ENCODE measurements around the gene ANKDD1B. TPM values are rescaled to one million over a fixed set of nuclear protein-coding genes. Genes with fewer than 3 reads are reported as not detected.
"Not testable (repeated sequence)": the region's sequence is repeated elsewhere in the genome, so short reads cannot be mapped to it uniquely, and the experiment has no call there.

The ANKDD1B gene
- 0.23 and 0.59 TPM in 2 replicates for total RNA-seq

- intact Hi-C loops (cut with micrococcal nuclease), result no loop called here
Observed at GRCh38 chr5:75611311-75612225, at the start of gene ANKDD1B. ANKDD1B (plus strand) TSS chr5:75611453; CDS start chr5:75611635, 182 bp downstream.

DNA sequence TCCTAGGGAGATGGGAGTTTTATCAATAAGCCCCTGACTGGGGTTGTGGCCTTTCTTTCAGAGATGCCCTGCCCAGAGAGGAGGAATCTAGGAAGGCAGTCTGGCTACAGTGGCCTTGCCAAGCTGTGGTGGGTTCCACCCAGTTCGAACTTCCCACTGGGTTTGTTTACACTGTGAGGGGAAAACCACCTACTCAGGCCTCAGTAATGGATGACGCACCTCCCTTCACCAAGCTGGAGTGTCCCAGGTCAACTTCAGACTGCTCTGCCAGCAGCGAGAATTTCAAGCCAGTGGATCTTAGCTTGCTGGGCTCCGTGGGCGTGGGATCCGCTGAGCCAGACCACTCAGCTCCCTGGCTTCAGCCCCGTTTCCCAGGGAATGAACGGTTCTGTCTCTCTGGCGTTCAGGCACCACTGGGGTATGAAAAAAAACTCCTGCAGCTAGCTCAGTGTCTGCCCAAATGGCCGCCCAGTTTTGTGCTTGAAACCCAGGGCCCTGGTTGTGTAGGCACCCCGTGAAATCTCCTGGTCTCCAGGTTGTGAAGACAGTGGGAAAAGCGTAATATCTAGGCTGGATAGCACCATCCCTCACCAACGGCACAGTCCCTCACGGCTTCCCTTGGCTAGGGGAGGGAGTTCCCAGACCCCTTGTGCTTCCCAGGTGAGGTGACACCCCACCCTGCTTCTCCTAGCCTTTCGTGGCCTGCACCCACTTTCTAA lies 45.1 kb upstream of the ANKDD1B start:
- intact Hi-C loops (cut with micrococcal nuclease), result loop anchor here (2.0 to 5.0 kb wide), 3 partner anchors 39 to 103 kb away; partner anchors contain the start of genes CERT1 and POLK

DNA sequence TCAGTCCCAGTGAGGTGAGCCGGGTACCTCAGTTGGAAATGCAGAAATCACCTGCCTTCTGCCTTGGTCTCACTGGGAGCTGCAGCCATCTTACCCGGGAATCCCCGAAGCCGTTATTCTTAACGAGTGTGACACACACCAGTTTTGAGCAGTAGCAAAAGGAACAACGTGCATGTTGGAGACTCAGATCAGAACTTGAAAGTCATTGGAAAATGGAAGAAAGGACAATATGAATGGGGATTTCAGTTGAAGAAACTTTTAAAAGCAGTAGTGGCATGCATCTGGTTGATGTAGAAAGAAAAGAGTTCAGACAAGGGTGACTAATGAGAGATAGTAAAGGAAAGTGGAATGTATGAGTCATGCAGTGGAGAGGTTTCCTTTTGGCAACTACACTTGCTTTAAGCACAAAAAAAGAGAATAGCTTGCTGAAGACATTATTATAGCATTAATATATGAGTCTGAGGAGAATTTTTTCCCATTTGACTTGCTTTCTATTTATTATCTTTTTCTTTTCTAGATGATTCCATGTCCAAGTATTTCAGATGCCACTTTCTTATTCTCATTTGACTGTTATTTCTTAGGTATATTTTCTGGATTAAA lies 44.4 kb upstream of the ANKDD1B start:
- intact Hi-C loops (cut with micrococcal nuclease), result loop anchor here (2.0 to 5.0 kb wide), 3 partner anchors 40 to 102 kb away; partner anchors contain the start of genes CERT1 and POLK

- intact Hi-C loops (cut with micrococcal nuclease), result loop anchor here (2.0 to 5.0 kb wide), 3 partner anchors 40 to 101 kb away; partner anchors contain the start of genes CERT1 and POLK
Observed at GRCh38 chr5:75567710-75568109, 43.5 kb upstream of the ANKDD1B start.

GRCh38 chr5:75568202-75568601 lies 43.1 kb upstream of the ANKDD1B start:
- intact Hi-C loops (cut with micrococcal nuclease), result loop anchor here (5.0 kb wide), 1 partner anchor 41 kb away; no protein-coding TSS in a partner anchor

GRCh38 chr5:75571547-75571946 lies 39.7 kb upstream of the ANKDD1B start:
- intact Hi-C loops (cut with micrococcal nuclease), result no loop called here

- intact Hi-C loops (cut with micrococcal nuclease), result no loop called here
Observed at GRCh38 chr5:75574791-75575190, 36.5 kb upstream of the ANKDD1B start.

DNA sequence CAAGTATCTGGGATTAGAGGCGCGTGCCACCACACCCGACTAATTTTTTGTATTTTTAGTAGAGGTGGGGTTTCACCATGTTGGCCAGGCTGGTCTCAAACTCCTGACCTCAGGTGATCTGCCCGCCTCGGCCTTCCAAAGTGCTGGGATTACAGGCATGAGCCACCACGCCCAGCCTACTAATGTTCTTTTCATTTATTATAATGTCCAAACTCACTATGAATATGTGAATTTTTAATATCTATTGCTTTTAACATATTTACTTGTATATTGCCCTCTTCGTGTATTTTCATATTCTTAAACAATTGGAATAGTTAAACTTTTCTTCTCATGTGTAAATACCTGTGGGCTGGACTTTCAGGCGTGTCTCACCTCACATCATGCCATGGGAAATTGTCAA lies 33.0 kb upstream of the ANKDD1B start:
- intact Hi-C loops (cut with micrococcal nuclease), result not testable (repeated sequence)

GRCh38 chr5:75584641-75585040 lies 26.6 kb upstream of the ANKDD1B start:
- intact Hi-C loops (cut with micrococcal nuclease), result loop anchor here (5.0 kb wide), 1 partner anchor 98 kb away; no protein-coding TSS in a partner anchor

DNA sequence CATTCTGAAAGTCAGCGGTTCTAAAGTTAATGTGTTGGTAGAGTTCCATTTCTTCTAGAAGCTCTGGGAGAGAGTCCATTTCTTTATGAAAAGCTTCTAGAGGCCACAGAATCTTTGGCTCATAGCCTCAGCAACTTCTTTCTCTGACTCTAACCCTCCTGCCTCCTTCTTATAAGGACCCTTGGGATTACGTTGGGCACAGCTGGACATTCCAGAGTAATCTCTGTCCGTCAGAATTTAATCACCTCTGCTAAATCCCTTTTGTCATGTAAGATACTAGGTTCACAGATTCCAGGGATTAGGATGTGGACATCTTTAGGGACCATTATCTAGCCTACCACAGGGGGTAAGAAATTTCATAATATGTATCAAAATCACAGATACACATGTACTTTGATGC lies 22.6 kb upstream of the ANKDD1B start:
- intact Hi-C loops (cut with micrococcal nuclease), result no loop called here

DNA sequence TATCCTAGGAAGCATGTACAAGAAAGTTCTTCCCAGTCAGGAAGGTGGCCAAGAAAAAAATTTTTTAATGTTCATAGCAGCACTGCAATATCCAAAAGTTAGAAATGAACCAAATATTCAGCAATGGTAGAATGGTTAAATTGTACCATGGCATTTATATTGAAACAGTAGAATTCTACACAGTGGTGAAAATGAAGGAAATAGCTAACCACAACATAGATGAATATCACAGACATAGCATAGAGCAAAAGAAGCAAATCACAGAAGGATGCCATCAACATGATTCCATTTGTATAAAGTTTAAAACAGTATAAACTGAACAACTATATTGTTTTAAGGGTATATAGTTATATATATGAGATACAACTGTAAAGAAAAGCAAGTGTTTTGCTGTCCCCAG lies 10.7 kb upstream of the ANKDD1B start:
- intact Hi-C loops (cut with micrococcal nuclease), result loop anchor here (5.0 kb wide), 1 partner anchor 67 kb away; no protein-coding TSS in a partner anchor

- intact Hi-C loops (cut with micrococcal nuclease), result loop anchor here (5.0 kb wide), 1 partner anchor 66 kb away; no protein-coding TSS in a partner anchor
Observed at GRCh38 chr5:75601567-75601966, 9.7 kb upstream of the ANKDD1B start.

DNA sequence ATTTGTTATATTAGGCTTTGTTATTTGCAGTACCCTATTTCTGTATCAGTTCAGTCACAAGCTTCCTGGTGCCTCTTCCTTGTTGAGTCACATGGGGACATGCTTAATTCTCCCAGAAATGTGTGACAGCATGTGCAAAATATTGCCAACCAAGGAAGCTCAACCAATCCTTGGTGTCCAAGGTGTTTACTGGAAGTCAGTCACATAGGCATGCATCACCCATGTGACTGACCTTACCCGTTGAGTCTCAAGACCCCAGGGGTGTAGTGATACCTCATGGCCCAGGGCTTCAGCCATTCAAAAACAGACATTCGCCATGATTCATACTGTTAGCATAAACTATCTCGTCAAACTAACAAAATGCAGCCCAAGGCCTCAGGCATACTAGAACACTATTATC lies 9.3 kb upstream of the ANKDD1B start:
- intact Hi-C loops (cut with micrococcal nuclease), result loop anchor here (5.0 kb wide), 1 partner anchor 65 kb away; no protein-coding TSS in a partner anchor

GRCh38 chr5:75603371-75603770 lies 7.9 kb upstream of the ANKDD1B start:
- intact Hi-C loops (cut with micrococcal nuclease), result loop anchor here (5.0 kb wide), 1 partner anchor 64 kb away; no protein-coding TSS in a partner anchor

DNA sequence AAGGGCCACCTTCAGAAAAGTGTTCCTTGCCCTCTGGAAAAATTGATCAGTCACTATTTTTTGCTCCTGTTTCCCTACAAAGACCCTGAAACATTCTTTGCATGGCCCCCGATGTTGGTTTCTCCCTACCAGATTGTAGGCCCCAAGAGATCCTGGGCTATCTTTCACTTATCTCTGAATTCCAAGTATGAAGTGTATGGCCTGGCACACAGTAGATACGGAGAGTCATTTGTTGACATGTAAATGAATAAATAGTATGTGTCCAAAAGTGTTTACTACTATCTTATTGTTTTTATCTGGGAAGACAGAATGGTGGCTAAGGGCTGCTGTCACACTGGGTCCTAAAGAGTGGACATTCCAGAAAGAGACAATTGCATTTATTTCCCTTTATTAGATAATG lies 7.4 kb upstream of the ANKDD1B start:
- intact Hi-C loops (cut with micrococcal nuclease), result loop anchor here (5.0 kb wide), 1 partner anchor 63 kb away; no protein-coding TSS in a partner anchor

- intact Hi-C loops (cut with micrococcal nuclease), result not testable (repeated sequence)
Observed at GRCh38 chr5:75607341-75607740, 3.9 kb upstream of the ANKDD1B start.

DNA sequence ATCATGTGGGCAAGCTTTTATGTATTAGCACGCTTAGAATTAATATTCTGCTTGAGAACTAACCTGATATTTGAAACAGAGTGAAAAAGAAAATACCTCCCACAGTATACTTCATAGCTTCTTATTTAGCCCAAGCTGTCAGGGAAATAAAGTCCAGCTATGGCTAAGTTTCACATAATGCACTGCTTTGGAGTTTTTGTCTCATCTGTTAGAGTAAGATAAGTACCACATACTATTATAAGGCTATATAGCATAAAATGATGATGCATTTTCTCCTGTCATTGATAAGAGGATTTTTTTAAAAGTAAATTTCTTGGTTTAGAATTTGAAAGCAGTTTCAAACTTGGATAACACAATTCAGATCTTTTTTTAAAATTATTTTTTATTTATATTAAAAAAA lies 2.4 kb upstream of the ANKDD1B start:
- intact Hi-C loops (cut with micrococcal nuclease), result no loop called here

GRCh38 chr5:75610201-75610600 lies 1.1 kb upstream of the ANKDD1B start:
- intact Hi-C loops (cut with micrococcal nuclease), result no loop called here

DNA sequence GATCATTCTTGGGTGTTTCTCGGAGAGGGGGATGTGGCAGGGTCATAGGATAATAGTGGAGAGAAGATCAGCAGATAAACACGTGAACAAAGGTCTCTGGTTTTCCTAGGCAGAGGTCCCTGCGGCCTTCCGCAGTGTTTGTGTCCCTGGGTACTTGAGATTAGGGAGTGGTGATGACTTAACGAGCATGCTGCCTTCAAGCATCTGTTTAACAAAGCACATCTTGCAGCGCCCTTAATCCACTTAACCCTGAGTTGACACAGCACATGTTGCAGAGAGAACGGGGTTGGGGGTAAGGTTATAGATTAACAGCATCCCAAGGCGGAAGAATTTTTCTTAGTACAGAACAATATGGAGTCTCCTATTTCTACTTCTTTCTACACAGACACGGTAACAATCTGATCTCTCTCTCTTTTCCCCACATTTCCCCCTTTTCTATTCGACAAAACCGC lies 368 bp upstream of the ANKDD1B start:
- intact Hi-C loops (cut with micrococcal nuclease), result not testable (repeated sequence)

GRCh38 chr5:75612226-75612569 lies 945 bp downstream of the ANKDD1B start:
- intact Hi-C loops (cut with micrococcal nuclease), result no loop called here

GRCh38 chr5:75612901-75613300 lies 1.6 kb downstream of the ANKDD1B start:
- intact Hi-C loops (cut with micrococcal nuclease), result no loop called here

All from T-helper 2 cell treated with Interferon-gamma antibody and Interleukin-4, amounts not matched to agents 100 ng/mL and 5 ng/mL, for 36 hours (primary cell).